Nephron progenitor cell (in vitro differentiated cells): Measurements from ENCODE around the gene MPC2.

Source experiments
- DNase-seq: peaks from one replicate; pipeline ENCODE4 v3.0.0; 2021
- H3K27ac Mint-ChIP-seq: 2 replicates; pipeline ENCODE4 v1.8.0; 2021; ENCODE audit warnings: mild to moderate bottlenecking, moderate library complexity, mixed read lengths
- H3K27me3 Mint-ChIP-seq: 2 replicates; pipeline ENCODE4 v1.8.0; 2021; ENCODE audit warnings: mild to moderate bottlenecking, low read depth, mixed read lengths; ENCODE audit not compliant: poor library complexity
- H3K36me3 Mint-ChIP-seq: 2 replicates; pipeline ENCODE4 v1.8.0; 2021; ENCODE audit warnings: low read depth, mixed read lengths
- H3K4me1 Mint-ChIP-seq: 2 replicates; pipeline ENCODE4 v1.8.0; 2021; ENCODE audit warnings: mixed read lengths
- H3K4me3 Mint-ChIP-seq: 2 replicates; pipeline ENCODE4 v1.8.0; 2021; ENCODE audit warnings: mild to moderate bottlenecking, moderate library complexity, mixed read lengths
- H3K9me3 Mint-ChIP-seq: 2 replicates; pipeline ENCODE4 v1.8.0; 2021; ENCODE audit warnings: mild to moderate bottlenecking, moderate library complexity, mixed read lengths
- CTCF ChIP-seq: fragments of 200-600 bp; sonication (generic); IDR thresholded peaks from 2 replicates; pipeline ENCODE4 v1.5.0; 2021; ENCODE audit warnings: antibody characterized with exemption

MPC2 gene

GRCh38 chr1:167938080-167938636, 1.3 kb upstream of the MPC2 start:
- H3K4me1 Mint-ChIP-seq = peaks cover 30% of the 10 kb centered on the region

GRCh38 chr1:167937709-167938010, 788 bp upstream of the MPC2 start:
- no peak for TF ChIP-seq CTCF
- Mint-ChIP-seq H3K27ac (peak overlapping the region; percentile 97), H3K9me3 (peaks cover 4% of the 10 kb centered on the region), H3K36me3 (peaks cover 15% of the 10 kb centered on the region), H3K4me3 (peak overlapping the region; percentile 94), H3K27me3 (peaks cover 3% of the 10 kb centered on the region), H3K4me1 (peaks cover 30% of the 10 kb centered on the region)
- no peak for DNase-seq

More at GRCh38 chr1:167938080-167938636, 1.3 kb upstream of the MPC2 start:
- Mint-ChIP-seq H3K27ac (peak overlapping the region; percentile 97), H3K4me3 (peak overlapping the region; percentile 94), H3K9me3 (peaks cover 7% of the 10 kb centered on the region), H3K36me3 (peaks cover 20% of the 10 kb centered on the region), H3K27me3 (peaks cover 3% of the 10 kb centered on the region)
- no peak for TF ChIP-seq CTCF
- no peak for DNase-seq

GRCh38 chr1:167936068-167936929, 573 bp downstream of the MPC2 start, which contains the start of gene DCAF6:
DCAF6 (plus strand) TSS chr1:167936683; CDS start chr1:167936912, 229 bp downstream.
- H3K27me3 Mint-ChIP-seq = peaks cover 3% of the 10 kb centered on the region
- H3K27ac Mint-ChIP-seq = peak within 1 kb of the TSS; percentile 100
- peaks cover under 1% of the 10 kb centered on the region for H3K9me3 Mint-ChIP-seq
- peak within 1 kb of the TSS; percentile 94 for H3K4me3 Mint-ChIP-seq
- H3K36me3 Mint-ChIP-seq = peaks cover 2% of the 10 kb centered on the region
- peaks cover 30% of the 10 kb centered on the region for H3K4me1 Mint-ChIP-seq
- TF ChIP-seq CTCF = no peak
- peak; percentile 93 for DNase-seq

- Mint-ChIP-seq H3K4me1 (peaks cover 30% of the 10 kb centered on the region), H3K27ac (peak overlapping the region; percentile 95), H3K36me3 (no peaks in the 10 kb centered on the region), H3K9me3 (no peaks in the 10 kb centered on the region), H3K4me3 (peak overlapping the region; percentile 94), H3K27me3 (peaks cover 3% of the 10 kb centered on the region)
- DNase-seq = peak; percentile 18
- no peak for TF ChIP-seq CTCF
Measured at GRCh38 chr1:167935216-167936067, 1.4 kb downstream of the MPC2 start.

- no peak for DNase-seq
- H3K4me3 Mint-ChIP-seq = peak overlapping the region; percentile 94
- H3K4me1 Mint-ChIP-seq = peaks cover 30% of the 10 kb centered on the region
- TF ChIP-seq CTCF = no peak
- no peaks in the 10 kb centered on the region for H3K9me3 Mint-ChIP-seq
- H3K27ac Mint-ChIP-seq = peak overlapping the region; percentile 95
- peaks cover 3% of the 10 kb centered on the region for H3K27me3 Mint-ChIP-seq
- no peaks in the 10 kb centered on the region for H3K36me3 Mint-ChIP-seq
Measured at GRCh38 chr1:167934426-167935215, 2.3 kb downstream of the MPC2 start.
